CD14-positive monocyte (primary cell): ENCODE data around the gene TUBB1. TPM values are rescaled to one million over a fixed set of nuclear protein-coding genes. Genes with fewer than 3 reads are reported as not detected.

ENCODE experiments used
- DNase-seq, 3 donors: peaks; one replicate each; pipeline ENCODE4 v3.0.0-alpha.2; 2011 to 2022
- H2AFZ ChIP-seq: 2 replicates; pipeline ENCODE4 v1.6.0; 2012; ENCODE audit warnings: mild to moderate bottlenecking, low read depth, low read length, inconsistent platforms; ENCODE audit not compliant: insufficient read depth, poor library complexity, severe bottlenecking
- H3K27ac ChIP-seq, 2 donors: 1 replicate in 1 of 2; 2 replicates in 1 of 2; pipeline ENCODE4 v1.5.1; 2012 to 2013; ENCODE audit warnings: low read length in 2 of 2, control low read depth in 1 of 2, inconsistent platforms in 1 of 2, low read depth in 1 of 2, mild to moderate bottlenecking in 1 of 2
- H3K27me3 ChIP-seq, 2 donors: one replicate each; pipeline versions ENCODE4 v1.6.0 to v1.6.1; 2011 to 2013; ENCODE audit warnings: low read length in 2 of 2; ENCODE audit not compliant: control insufficient read depth in 2 of 2, insufficient read depth in 2 of 2
- H3K36me3 ChIP-seq, 2 donors: replicated peaks in 1 of 2; 1 replicate in 1 of 2; 2 replicates in 1 of 2; pipeline versions ENCODE4 v1.5.1 to v1.6.1; 2012 to 2013; ENCODE audit warnings: low read length in 2 of 2, control low read depth in 1 of 2, inconsistent platforms in 1 of 2, mild to moderate bottlenecking in 1 of 2; ENCODE audit not compliant: insufficient read depth in 2 of 2, control insufficient read depth in 1 of 2
- H3K4me1 ChIP-seq, 2 donors: 1 replicate in 1 of 2; 2 replicates in 1 of 2; pipeline versions ENCODE4 v1.5.1 to v1.6.1; 2012 to 2013; ENCODE audit warnings: low read length in 2 of 2, control low read depth in 1 of 2, inconsistent platforms in 1 of 2, mild to moderate bottlenecking in 1 of 2, moderate library complexity in 1 of 2; ENCODE audit not compliant: insufficient read depth in 2 of 2, control insufficient read depth in 1 of 2
- H3K4me2 ChIP-seq: replicated peaks from 2 replicates; pipeline ENCODE3; 2012; ENCODE audit warnings: low read length, moderate library complexity, mild to moderate bottlenecking; ENCODE audit not compliant: poor library complexity, severe bottlenecking; ENCODE audit errors: extremely low read depth
- H3K4me3 ChIP-seq, 3 experiments: fragments of 200-600 bp in 1 of 3; sonication (generic) in 1 of 3; replicated peaks in 1 of 3; 1 replicate in 2 of 3; 2 replicates in 1 of 3; pipeline ENCODE4 v1.5.1; 2011 to 2013; ENCODE audit warnings: low read length in 3 of 3, mild to moderate bottlenecking in 3 of 3, control low read depth in 2 of 3, low read depth in 2 of 3, inconsistent platforms in 1 of 3, moderate library complexity in 1 of 3
- H3K79me2 ChIP-seq: 2 replicates; pipeline ENCODE4 v1.6.0; 2012; ENCODE audit warnings: mild to moderate bottlenecking, control low read depth, inconsistent platforms, low read length, moderate library complexity; ENCODE audit not compliant: insufficient read depth
- H3K9ac ChIP-seq: 2 replicates; pipeline ENCODE4 v1.6.0; 2017; ENCODE audit warnings: low read length, mild to moderate bottlenecking; ENCODE audit not compliant: insufficient read depth, poor library complexity, severe bottlenecking
- H3K9me3 ChIP-seq, 2 donors: replicated peaks in 1 of 2; 1 replicate in 1 of 2; 2 replicates in 1 of 2; pipeline versions ENCODE4 v1.5.1 to v1.6.1; 2012 to 2013; ENCODE audit warnings: low read length in 2 of 2, control low read depth in 1 of 2; ENCODE audit not compliant: control insufficient read depth in 1 of 2, insufficient read depth in 1 of 2
- H4K20me1 ChIP-seq: 2 replicates; pipeline ENCODE4 v1.6.0; 2012; ENCODE audit warnings: mild to moderate bottlenecking, low read length, control low read depth, moderate library complexity; ENCODE audit not compliant: insufficient read depth
- H3K27ac Mint-ChIP-seq, 7 donors: one replicate each; pipeline ENCODE4 v1.8.0; 2020; ENCODE audit warnings: mild to moderate bottlenecking in 7 of 7, mixed read lengths in 7 of 7, moderate library complexity in 6 of 7, inconsistent platforms in 2 of 7
- H3K27me3 Mint-ChIP-seq, 3 donors: one replicate each; pipeline ENCODE4 v1.8.0; 2021 to 2022; ENCODE audit warnings: low read depth in 3 of 3, mild to moderate bottlenecking in 3 of 3, mixed read lengths in 3 of 3, moderate library complexity in 3 of 3, inconsistent platforms in 1 of 3
- H3K36me3 Mint-ChIP-seq, 2 donors: one replicate each; pipeline ENCODE4 v1.8.0; 2020; ENCODE audit warnings: mixed read lengths in 2 of 2, inconsistent platforms in 1 of 2, mild to moderate bottlenecking in 1 of 2
- H3K4me1 Mint-ChIP-seq: one replicate; pipeline ENCODE4 v1.8.0; 2020; ENCODE audit warnings: mild to moderate bottlenecking, mixed read lengths
- H3K4me3 Mint-ChIP-seq, 2 donors: one replicate each; pipeline ENCODE4 v1.8.0; 2020; ENCODE audit warnings: mild to moderate bottlenecking in 2 of 2, mixed read lengths in 2 of 2, moderate library complexity in 1 of 2
- H3K9me3 Mint-ChIP-seq, 7 donors: one replicate each; pipeline ENCODE4 v1.8.0; 2020 to 2022; ENCODE audit warnings: mixed read lengths in 7 of 7, mild to moderate bottlenecking in 6 of 7, moderate library complexity in 6 of 7, inconsistent platforms in 2 of 7
- WGBS: methylation state at CpG from one replicate; pipeline ENCODE4 v1.1.5; 2013; ENCODE audit warnings: missing lambda C conversion rate; ENCODE audit not compliant: insufficient coverage; 5-methylcytosine and 5-hydroxymethylcytosine counted together
- intact Hi-C, 2 donors: fragments of 100-400 bp; cut with micrococcal nuclease; formaldehyde crosslinking; loops; one replicate each; pipeline versions ENCODE4 v1.15.0 to v1.15.1; 2023
- polyA plus RNA-seq, 3 donors: library from polyadenylated mRNA; depleted of rRNA in 1 of 3; unstranded in 2 of 3; stranded (reverse) in 1 of 3; fragments of 300-500 nt in 2 of 3; fragments of >200 nt in 1 of 3; fragmentation: Illumina TruSeq in 2 of 3; gene quantifications; 1 replicate in 2 of 3; 2 replicates in 1 of 3; pipeline ENCODE4 v1.2.3, GENCODE V29; 2012 to 2021
- TF ChIP-seq, protein P1 (sequence below): fragments of 200-600 bp; IDR thresholded peaks from one replicate; pipeline ENCODE4 v1.8.0; 2022; ENCODE audit warnings: antibody characterized with exemption, mild to moderate bottlenecking

Gene TUBB1
- polyA plus RNA-seq, 3 donors: 0.09 to 3.1 (median 2.4) TPM

DNA sequence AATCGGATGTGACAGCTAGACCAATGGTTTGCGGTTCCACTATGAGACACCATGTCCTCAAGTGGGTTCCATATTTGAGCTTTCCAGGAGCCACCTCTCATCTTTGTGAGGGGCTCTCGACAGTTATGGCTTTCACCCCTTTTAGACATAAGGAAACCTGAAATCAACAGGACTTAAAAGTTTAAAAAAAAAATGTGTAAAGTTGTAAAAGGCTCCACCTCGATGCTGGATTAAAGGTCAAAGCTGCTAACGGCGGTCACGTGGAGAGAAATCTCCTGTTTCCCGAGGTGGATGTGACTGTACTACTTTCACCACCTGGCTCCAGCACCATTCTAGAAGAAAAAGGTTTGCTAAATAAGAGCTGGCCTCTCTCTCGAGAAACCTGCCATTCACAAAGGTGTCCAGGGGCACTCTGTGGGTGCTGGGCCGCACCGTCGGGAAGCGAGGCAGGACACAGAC is 12.4 kb downstream of the TUBB1 start:
- Mint-ChIP-seq H3K27ac (peak overlapping the region; percentile 93 to 99 (median 97)), H3K36me3 (peaks cover 64 to 67% of the 10 kb centered on the region in 2 donors), H3K27me3 (peaks cover 0 to 2% (median 0%) of the 10 kb centered on the region in 3 donors), H3K4me1 (peaks cover 49% of the 10 kb centered on the region), H3K9me3 (no peaks in the 10 kb centered on the region), H3K4me3 (peak overlapping the region; percentile 94 to 97)
- Histone ChIP-seq H3K4me1 (peaks cover 23 to 41% of the 10 kb centered on the region in 2 donors), H3K4me2 (peak overlapping the region; percentile 78), H3K4me3 (peak overlapping the region; percentile 52 to 83 (median 79)), H3K79me2 (peaks cover 56% of the 10 kb centered on the region), H2AFZ (peak overlapping the region; percentile 82), H3K27me3 (no peaks in the 10 kb centered on the region), H3K9me3 (no peaks in the 10 kb centered on the region), H4K20me1 (peaks cover 50% of the 10 kb centered on the region), H3K27ac (peak overlapping the region; percentile 78 to 88), H3K9ac (peak overlapping the region; percentile 83), H3K36me3 (peaks cover 51 to 69% of the 10 kb centered on the region in 2 donors)
- DNase-seq: no peak
- TF ChIP-seq, protein P1, sequence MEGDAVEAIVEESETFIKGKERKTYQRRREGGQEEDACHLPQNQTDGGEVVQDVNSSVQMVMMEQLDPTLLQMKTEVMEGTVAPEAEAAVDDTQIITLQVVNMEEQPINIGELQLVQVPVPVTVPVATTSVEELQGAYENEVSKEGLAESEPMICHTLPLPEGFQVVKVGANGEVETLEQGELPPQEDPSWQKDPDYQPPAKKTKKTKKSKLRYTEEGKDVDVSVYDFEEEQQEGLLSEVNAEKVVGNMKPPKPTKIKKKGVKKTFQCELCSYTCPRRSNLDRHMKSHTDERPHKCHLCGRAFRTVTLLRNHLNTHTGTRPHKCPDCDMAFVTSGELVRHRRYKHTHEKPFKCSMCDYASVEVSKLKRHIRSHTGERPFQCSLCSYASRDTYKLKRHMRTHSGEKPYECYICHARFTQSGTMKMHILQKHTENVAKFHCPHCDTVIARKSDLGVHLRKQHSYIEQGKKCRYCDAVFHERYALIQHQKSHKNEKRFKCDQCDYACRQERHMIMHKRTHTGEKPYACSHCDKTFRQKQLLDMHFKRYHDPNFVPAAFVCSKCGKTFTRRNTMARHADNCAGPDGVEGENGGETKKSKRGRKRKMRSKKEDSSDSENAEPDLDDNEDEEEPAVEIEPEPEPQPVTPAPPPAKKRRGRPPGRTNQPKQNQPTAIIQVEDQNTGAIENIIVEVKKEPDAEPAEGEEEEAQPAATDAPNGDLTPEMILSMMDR: no peak
- 19% methylated on average over 7 of the region's 13 CpGs for WGBS
- intact Hi-C loops: loop anchor here (2.0 to 10.0 kb wide), 5 partner anchors 23 to 139 kb away; partner anchors contain the start of gene NELFCD (in 1 of the 2)

DNA sequence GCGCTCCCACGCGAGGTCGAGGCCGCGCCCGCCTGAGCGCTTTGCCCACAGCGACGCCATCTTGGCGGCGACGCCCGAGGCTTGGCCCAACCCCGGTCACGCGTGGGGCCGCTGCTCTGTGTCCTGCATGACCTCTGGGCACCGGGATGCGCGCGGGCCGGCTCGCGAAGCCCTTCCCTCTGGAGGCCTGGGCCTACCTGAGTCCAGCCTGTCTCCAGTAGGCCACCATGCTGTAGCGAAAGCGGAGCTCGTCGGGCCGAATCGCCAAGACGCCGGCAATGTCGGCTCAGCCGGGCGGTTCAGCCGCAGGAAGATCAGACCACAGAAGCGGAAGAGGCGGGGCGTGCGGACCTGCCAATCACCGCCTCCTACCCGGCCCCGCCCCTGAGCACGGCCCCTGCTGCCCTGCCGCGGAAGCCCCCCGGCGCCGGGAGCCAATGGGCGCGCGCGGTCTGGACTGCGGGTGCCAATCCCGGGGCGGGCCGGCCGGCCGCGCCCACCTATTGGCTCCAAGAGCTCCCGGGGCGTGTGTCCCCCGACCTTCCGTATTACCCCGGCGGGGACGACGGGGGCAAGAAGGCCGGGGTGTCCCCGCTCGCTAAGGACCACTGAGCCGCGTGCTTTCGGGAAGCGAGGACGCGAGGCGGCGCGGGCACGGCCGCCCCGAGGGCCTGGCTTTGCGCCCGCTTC is 12.9 kb downstream of the TUBB1 start, which contains the start of gene ATP5F1E:
ATP5F1E (minus strand) TSS at position 313 of the 690 bp plus-strand sequence; CDS start at position 229, 84 bp downstream.
- Histone ChIP-seq H2AFZ (peak within 1 kb of the TSS; percentile 82), H3K4me1 (peaks cover 23 to 41% of the 10 kb centered on the region in 2 donors), H3K27me3 (no peaks in the 10 kb centered on the region), H3K79me2 (peaks cover 53% of the 10 kb centered on the region), H3K9me3 (no peaks in the 10 kb centered on the region), H4K20me1 (peaks cover 44% of the 10 kb centered on the region), H3K27ac (peak within 1 kb of the TSS; percentile 78 to 88), H3K36me3 (peaks cover 52 to 69% of the 10 kb centered on the region in 2 donors), H3K9ac (peak within 1 kb of the TSS; percentile 83), H3K4me3 (peak within 1 kb of the TSS; percentile 53 to 83 (median 79)), H3K4me2 (peak within 1 kb of the TSS; percentile 78)
- H3K27me3 Mint-ChIP-seq: peaks cover 0 to 2% (median 0%) of the 10 kb centered on the region in 3 donors
- H3K27ac Mint-ChIP-seq: peak within 1 kb of the TSS; percentile 94 to 99 (median 97)
- H3K4me3 Mint-ChIP-seq: peak within 1 kb of the TSS; percentile 94 to 97
- TF ChIP-seq, protein P1: no peak
- peaks cover 64 to 67% of the 10 kb centered on the region in 2 donors for H3K36me3 Mint-ChIP-seq
- peaks cover 44% of the 10 kb centered on the region for H3K4me1 Mint-ChIP-seq
- intact Hi-C loops: loop anchor here (2.0 to 10.0 kb wide), 5 partner anchors 23 to 140 kb away; partner anchors contain the start of gene NELFCD (in 1 of the 2)
- peak; percentile 94 to 95 (median 94) for DNase-seq
- under 1% methylated on average over 86 of the region's 86 CpGs for WGBS
- no peaks in the 10 kb centered on the region for H3K9me3 Mint-ChIP-seq
